ENCODE measurements around the gene GRIA1. TPM values are rescaled to one million over a fixed set of nuclear protein-coding genes. Genes with fewer than 3 reads are reported as not detected.

Gene GRIA1
- total RNA-seq, 4 donors from 2014 or later = 0.27 to 1.9 (median 0.99) TPM

- no peak overlapping the region for H3K27ac ChIP-seq
- H3K9me3 ChIP-seq = no peaks in the 10 kb centered on the region
- no peaks in the 10 kb centered on the region for H3K4me1 ChIP-seq
- no peak overlapping the region for H3K4me3 ChIP-seq
- ATAC-seq = no peak
- TF ChIP-seq CTCF (IDR thresholded peaks at IDR 0.05) (no peak), EP300 (IDR thresholded peaks at IDR 0.05) (no peak), POLR2A (IDR thresholded peaks at IDR 0.05) (no peak)
- WGBS, 2 donors (ENCODE audit: low coverage in 1 of 2) = 63 to 73% methylated on average over 2 to 4 of the region's 4 CpGs
- no peaks in the 10 kb centered on the region for H3K36me3 ChIP-seq
- H3K27me3 ChIP-seq = no peaks in the 10 kb centered on the region
These were observed 259.5 kb downstream of the GRIA1 start for GRCh38 chr5:153749960-153750359.

DNA sequence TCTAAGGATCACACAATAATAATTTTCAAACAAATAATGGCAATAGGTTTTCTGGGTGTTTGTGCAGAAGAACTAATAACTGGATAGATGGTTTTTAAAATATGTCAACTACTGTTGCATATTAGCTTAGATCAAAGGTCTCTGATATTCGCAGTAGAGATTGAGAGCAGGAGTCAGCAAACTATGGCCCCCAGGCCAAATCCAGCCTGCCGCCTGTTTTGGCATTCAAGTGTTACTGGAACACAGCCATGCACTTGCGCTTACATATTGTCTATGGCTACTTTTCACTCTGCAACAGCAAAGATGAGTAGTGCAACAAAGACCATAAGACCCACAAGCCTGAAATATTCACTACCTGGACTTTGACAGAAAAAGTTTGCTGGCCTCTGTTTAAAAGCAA, 260.8 kb downstream of the GRIA1 start:
- TF ChIP-seq POLR2A (IDR thresholded peaks at IDR 0.05) (no peak), POLR2AphosphoS5 (IDR thresholded peaks at IDR 0.05) (no peak), EP300 (IDR thresholded peaks at IDR 0.05) (no peak), CTCF (IDR thresholded peaks at IDR 0.05) (no peak)
- H3K4me3 ChIP-seq = no peak overlapping the region
- no peak for ATAC-seq
- H3K27me3 ChIP-seq = no peaks in the 10 kb centered on the region
- WGBS, 2 donors (ENCODE audit: low coverage in 1 of 2) = 73 to 79% methylated on average over 3 of the region's 3 CpGs
- no peaks in the 10 kb centered on the region for H3K4me1 ChIP-seq
- H3K9me3 ChIP-seq = peaks cover 0 to 4% (median 0%) of the 10 kb centered on the region in 3 donors
- H3K27ac ChIP-seq = no peak overlapping the region
- no peaks in the 10 kb centered on the region for H3K36me3 ChIP-seq

DNA sequence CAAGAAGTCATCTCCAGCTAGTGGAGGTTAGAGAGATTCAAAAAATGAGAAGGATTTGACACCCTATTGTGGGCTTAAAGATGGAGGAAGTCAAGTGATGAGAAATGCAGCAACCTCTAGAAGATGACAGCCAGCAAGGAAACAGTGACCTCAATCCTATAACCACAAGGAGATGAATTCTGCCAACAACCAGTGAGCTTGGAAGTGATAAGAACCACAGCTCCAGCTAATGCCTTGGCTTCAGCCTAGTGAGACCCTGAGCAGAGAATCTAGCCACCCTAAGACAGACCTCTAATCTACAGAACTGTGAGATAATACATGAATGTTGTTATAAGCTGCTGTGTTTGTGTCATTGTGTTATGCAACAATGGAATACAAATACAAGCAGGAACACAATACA, 262.4 kb downstream of the GRIA1 start:
- no peak for TF ChIP-seq CTCF (IDR thresholded peaks at IDR 0.05)
- TF ChIP-seq POLR2A (IDR thresholded peaks at IDR 0.05) = no peak
- no peak for TF ChIP-seq POLR2AphosphoS5 (IDR thresholded peaks at IDR 0.05)
- no peak for TF ChIP-seq EP300 (IDR thresholded peaks at IDR 0.05)
- ATAC-seq = no peak
- Histone ChIP-seq H3K27me3 (no peaks in the 10 kb centered on the region), H3K36me3 (no peaks in the 10 kb centered on the region), H3K9me3 (peaks cover 0 to 16% (median 0%) of the 10 kb centered on the region in 3 donors), H3K4me3 (no peak overlapping the region), H3K27ac (no peak overlapping the region), H3K4me1 (no peaks in the 10 kb centered on the region)

DNA sequence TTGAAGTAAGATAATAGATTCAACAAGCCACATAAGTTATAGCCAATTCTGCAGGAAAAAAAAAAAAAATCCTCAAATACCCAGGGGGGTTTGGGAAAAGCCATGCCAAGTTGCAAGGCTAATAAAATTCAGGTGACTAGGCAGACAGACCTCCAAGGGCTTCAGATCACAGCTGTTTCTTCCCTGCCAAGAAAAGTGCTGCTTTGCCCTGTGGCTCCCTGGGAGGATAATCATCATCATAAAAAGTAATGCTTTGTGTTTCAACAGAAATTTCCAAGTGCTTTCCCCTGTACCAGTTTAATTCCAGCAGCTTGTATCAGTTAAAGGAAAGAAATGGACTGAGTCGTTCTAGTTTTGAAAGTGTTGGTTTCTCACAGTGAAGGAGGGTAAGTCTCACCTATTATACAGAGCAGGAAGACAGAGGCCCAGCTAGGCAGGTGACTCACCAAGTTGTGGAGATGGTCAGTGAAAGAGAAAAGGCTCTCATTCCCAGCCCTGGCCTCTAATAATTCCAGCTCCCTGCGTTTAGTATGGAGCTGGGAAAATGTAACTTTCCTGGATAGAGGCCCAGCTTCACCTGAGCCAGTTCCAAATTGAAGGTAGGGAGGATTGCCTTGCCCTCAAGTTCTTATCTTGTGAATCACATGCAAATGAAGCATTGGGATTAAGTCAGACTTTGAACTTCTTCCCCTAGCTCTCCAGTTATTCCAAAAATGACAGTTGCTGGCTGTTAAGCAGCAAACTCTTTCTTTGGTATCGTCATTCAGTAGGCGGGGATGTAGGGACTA, 263.4 kb downstream of the GRIA1 start:
- Histone ChIP-seq H3K9me3 (peaks cover 0 to 16% (median 0%) of the 10 kb centered on the region in 3 donors), H3K27me3 (no peaks in the 10 kb centered on the region), H3K27ac (no peak overlapping the region), H3K4me1 (no peaks in the 10 kb centered on the region), H3K4me3 (no peak overlapping the region), H3K36me3 (no peaks in the 10 kb centered on the region)
- no peak for ATAC-seq
- WGBS, 2 donors (ENCODE audit: low coverage in 1 of 2) = 60% methylated on average over 4 of the region's 4 CpGs; no CpG with 5 or more reads in 1 of the 2 donors
- TF ChIP-seq CTCF (IDR thresholded peaks at IDR 0.05) (no peak), POLR2A (IDR thresholded peaks at IDR 0.05) (no peak), POLR2AphosphoS5 (IDR thresholded peaks at IDR 0.05) (no peak)

- Histone ChIP-seq H3K4me1 (no peaks in the 10 kb centered on the region), H3K9me3 (peaks cover 0 to 30% (median 0%) of the 10 kb centered on the region in 3 donors), H3K36me3 (no peaks in the 10 kb centered on the region), H3K4me3 (no peak overlapping the region), H3K27ac (no peak overlapping the region), H3K27me3 (no peaks in the 10 kb centered on the region)
- WGBS, 2 donors (ENCODE audit: low coverage in 1 of 2) = 67% methylated on average over 1 of the region's 1 CpG
- no peak for TF ChIP-seq EP300 (IDR thresholded peaks at IDR 0.05)
- TF ChIP-seq CTCF (IDR thresholded peaks at IDR 0.05) = no peak
- TF ChIP-seq POLR2AphosphoS5 (IDR thresholded peaks at IDR 0.05) = no peak
- no peak for TF ChIP-seq POLR2A (IDR thresholded peaks at IDR 0.05)
- ATAC-seq = no peak
These were observed 265.5 kb downstream of the GRIA1 start for GRCh38 chr5:153755913-153756500.

All from gastroesophageal sphincter (tissue), 4 donors.